B cell (primary cell): Measurements from ENCODE around the gene CCL3.

ENCODE experiments used
- EZH2 ChIP-seq: IDR thresholded peaks from 2 replicates; pipeline ENCODE4 v1.6.1; 2012; ENCODE audit warnings: borderline replicate concordance, low read depth, mild to moderate bottlenecking, moderate library complexity, low read length; ENCODE audit not compliant: insufficient read depth, poor library complexity, severe bottlenecking
- TF ChIP-seq, protein P1 (sequence below): fragments of 200-600 bp; IDR thresholded peaks from one replicate; pipeline ENCODE4 v1.8.0; 2022; ENCODE audit warnings: antibody characterized with exemption, mild to moderate bottlenecking

DNA sequence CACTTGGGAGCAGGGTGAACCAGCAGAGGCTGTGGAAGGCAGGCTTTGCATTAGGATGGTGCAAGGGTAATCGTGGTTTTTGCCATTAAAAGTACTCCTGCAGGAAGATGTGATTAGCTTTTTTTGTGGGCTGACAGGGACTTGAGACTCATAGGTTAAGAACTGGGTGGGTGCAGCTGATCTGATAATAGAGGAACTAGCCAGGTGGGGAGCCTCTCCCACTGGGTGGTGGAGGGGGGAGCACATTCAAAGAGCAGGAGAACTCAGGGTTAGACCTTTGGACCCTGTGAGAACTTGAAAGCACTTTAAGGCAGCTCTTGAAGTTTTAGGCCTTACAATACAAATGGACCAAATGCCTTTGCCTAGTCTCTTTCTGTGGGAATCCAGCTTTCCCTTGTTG is 46.1 kb upstream of the CCL3 start:
- TF ChIP-seq, protein P1, sequence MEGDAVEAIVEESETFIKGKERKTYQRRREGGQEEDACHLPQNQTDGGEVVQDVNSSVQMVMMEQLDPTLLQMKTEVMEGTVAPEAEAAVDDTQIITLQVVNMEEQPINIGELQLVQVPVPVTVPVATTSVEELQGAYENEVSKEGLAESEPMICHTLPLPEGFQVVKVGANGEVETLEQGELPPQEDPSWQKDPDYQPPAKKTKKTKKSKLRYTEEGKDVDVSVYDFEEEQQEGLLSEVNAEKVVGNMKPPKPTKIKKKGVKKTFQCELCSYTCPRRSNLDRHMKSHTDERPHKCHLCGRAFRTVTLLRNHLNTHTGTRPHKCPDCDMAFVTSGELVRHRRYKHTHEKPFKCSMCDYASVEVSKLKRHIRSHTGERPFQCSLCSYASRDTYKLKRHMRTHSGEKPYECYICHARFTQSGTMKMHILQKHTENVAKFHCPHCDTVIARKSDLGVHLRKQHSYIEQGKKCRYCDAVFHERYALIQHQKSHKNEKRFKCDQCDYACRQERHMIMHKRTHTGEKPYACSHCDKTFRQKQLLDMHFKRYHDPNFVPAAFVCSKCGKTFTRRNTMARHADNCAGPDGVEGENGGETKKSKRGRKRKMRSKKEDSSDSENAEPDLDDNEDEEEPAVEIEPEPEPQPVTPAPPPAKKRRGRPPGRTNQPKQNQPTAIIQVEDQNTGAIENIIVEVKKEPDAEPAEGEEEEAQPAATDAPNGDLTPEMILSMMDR: no peak
- no peak for TF ChIP-seq EZH2
